Activated T-helper 1 cell treated with anti-CD3 and anti-CD28 coated beads, Interleukin-12 subunit alpha, Interleukin-12 subunit beta, Interleukin-2, Interleukin-4 antibody, amounts not matched to agents 30 ng/mL and 10 ng/mL and 1 ng/mL, durations not matched to agents 14 hours and 24 hours and 36 hours (primary cell): Measurements from ENCODE around the gene ANKRD13D. TPM values are rescaled to one million over a fixed set of nuclear protein-coding genes. Genes with fewer than 3 reads are reported as not detected.

ENCODE experiments used
- DNase-seq: peaks from one replicate; pipeline ENCODE4 v3.0.0; 2021; ENCODE audit warnings: low spot score
- H3K27ac Mint-ChIP-seq: one replicate; pipeline ENCODE4 v1.8.0; 2021; ENCODE audit warnings: mild to moderate bottlenecking, mixed read lengths
- H3K27me3 Mint-ChIP-seq: one replicate; pipeline ENCODE4 v1.8.0; 2022; ENCODE audit warnings: mild to moderate bottlenecking, moderate library complexity, mixed read lengths; ENCODE audit not compliant: insufficient read depth
- H3K36me3 Mint-ChIP-seq: one replicate; pipeline ENCODE4 v1.8.0; 2021; ENCODE audit warnings: low read depth, mixed read lengths
- H3K4me1 Mint-ChIP-seq: one replicate; pipeline ENCODE4 v1.8.0; 2021; ENCODE audit warnings: low read depth, mixed read lengths
- H3K4me3 Mint-ChIP-seq: one replicate; pipeline ENCODE4 v1.8.0; 2021; ENCODE audit warnings: mild to moderate bottlenecking, moderate library complexity, mixed read lengths
- H3K9me3 Mint-ChIP-seq: one replicate; pipeline ENCODE4 v1.8.0; 2021; ENCODE audit warnings: mixed read lengths
- intact Hi-C: fragments of 100-400 bp; cut with micrococcal nuclease; formaldehyde crosslinking; loops from one replicate; pipeline ENCODE4 v1.15.1; 2024
- total RNA-seq: library from RNA; stranded (reverse); gene quantifications from 2 replicates; pipeline ENCODE4 v1.2.3, GENCODE V29; 2022

Gene ANKRD13D
- total RNA-seq, 1 donor from 2014 or later = 129 TPM

DNA sequence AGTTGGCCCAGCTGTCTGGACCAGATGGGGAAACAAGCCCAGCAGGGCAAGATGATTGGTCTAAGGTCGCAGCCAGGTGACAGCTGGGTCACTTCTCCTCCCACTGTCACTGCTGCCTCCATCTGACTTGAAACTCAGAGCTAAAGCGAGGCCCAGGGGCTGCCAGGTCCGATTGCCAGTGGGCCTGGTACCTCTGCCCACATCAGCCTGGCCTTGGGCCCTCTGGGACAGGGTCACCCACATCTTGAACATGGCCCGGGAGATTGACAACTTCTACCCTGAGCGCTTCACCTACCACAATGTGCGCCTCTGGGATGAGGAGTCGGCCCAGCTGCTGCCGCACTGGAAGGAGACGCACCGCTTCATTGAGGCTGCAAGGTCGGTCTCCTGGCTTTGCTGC is 20.1 kb downstream of the ANKRD13D start:
- peaks cover 7% of the 10 kb centered on the region for H3K36me3 Mint-ChIP-seq
- peaks cover 31% of the 10 kb centered on the region for H3K4me1 Mint-ChIP-seq
- no peak overlapping the region for H3K4me3 Mint-ChIP-seq
- H3K27me3 Mint-ChIP-seq = no peaks in the 10 kb centered on the region
- DNase-seq = no peak
- H3K9me3 Mint-ChIP-seq = no peaks in the 10 kb centered on the region
- intact Hi-C loops = no loop called here
- H3K27ac Mint-ChIP-seq = no peak overlapping the region

- Mint-ChIP-seq H3K27me3 (no peaks in the 10 kb centered on the region), H3K9me3 (no peaks in the 10 kb centered on the region), H3K4me3 (no peak overlapping the region), H3K36me3 (peaks cover 7% of the 10 kb centered on the region), H3K27ac (no peak overlapping the region), H3K4me1 (peaks cover 31% of the 10 kb centered on the region)
- intact Hi-C loops = no loop called here
- no peak for DNase-seq
These were observed 20.6 kb downstream of the ANKRD13D start for GRCh38 chr11:67309661-67310061.

DNA sequence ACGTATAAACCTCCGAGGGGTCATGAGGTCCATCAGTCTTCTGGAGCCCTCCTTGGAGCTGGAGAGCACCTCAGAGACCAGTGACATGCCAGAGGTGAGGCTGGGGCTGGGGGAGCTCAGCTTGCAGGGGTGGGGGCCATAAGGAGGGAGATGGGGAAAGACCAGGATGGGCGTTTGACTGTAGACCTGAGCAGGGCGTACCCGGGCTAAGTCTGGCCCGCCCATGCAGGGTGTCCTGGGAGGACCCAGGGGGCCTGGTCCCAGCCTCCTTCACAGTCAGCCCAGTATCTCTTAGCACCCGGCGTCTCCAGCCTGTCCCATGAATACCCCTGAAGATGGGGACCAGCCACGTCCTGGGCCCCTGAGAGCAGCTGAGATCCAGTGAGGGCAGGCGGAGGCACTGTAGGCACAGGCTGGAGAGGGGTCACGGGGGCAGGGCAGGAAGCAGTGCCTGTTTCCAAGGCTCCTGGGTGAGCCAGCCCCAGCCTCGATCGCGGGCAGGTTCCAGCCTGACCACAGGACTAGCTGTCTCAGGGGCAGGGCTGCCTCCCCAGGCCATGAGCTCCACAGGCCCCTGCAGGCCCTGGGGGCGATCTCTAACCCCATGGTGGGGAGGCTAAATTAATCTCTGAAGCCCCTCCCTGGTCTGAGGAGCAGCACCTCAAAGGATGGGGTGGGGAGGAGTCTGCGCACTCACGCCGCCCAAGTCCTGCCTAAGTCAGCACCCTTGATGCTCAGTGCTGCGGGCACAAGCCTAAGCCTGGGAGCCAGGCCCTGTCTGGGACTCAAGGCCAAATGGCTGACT is 21.3 kb downstream of the ANKRD13D start:
- H3K4me3 Mint-ChIP-seq = no peak overlapping the region
- H3K27ac Mint-ChIP-seq = no peak overlapping the region
- no peaks in the 10 kb centered on the region for H3K9me3 Mint-ChIP-seq
- intact Hi-C loops = no loop called here
- peaks cover 7% of the 10 kb centered on the region for H3K36me3 Mint-ChIP-seq
- no peaks in the 10 kb centered on the region for H3K27me3 Mint-ChIP-seq
- H3K4me1 Mint-ChIP-seq = peaks cover 28% of the 10 kb centered on the region
- DNase-seq = no peak

GRCh38 chr11:67311051-67311555 is 22.0 kb downstream of the ANKRD13D start:
- Mint-ChIP-seq H3K27me3 (no peaks in the 10 kb centered on the region), H3K4me3 (no peak overlapping the region), H3K9me3 (no peaks in the 10 kb centered on the region), H3K27ac (no peak overlapping the region), H3K36me3 (peaks cover 7% of the 10 kb centered on the region), H3K4me1 (peaks cover 28% of the 10 kb centered on the region)
- intact Hi-C loops = no loop called here
- DNase-seq = no peak

GRCh38 chr11:67311556-67312082 is 22.5 kb downstream of the ANKRD13D start:
- Mint-ChIP-seq H3K9me3 (no peaks in the 10 kb centered on the region), H3K4me1 (peaks cover 28% of the 10 kb centered on the region), H3K27me3 (no peaks in the 10 kb centered on the region), H3K36me3 (peaks cover 7% of the 10 kb centered on the region), H3K27ac (peak overlapping the region; percentile 52), H3K4me3 (no peak overlapping the region)
- no peak for DNase-seq
- intact Hi-C loops = no loop called here

- peaks cover 7% of the 10 kb centered on the region for H3K36me3 Mint-ChIP-seq
- DNase-seq = no peak
- no peaks in the 10 kb centered on the region for H3K9me3 Mint-ChIP-seq
- H3K4me3 Mint-ChIP-seq = no peak overlapping the region
- H3K4me1 Mint-ChIP-seq = peaks cover 30% of the 10 kb centered on the region
- H3K27ac Mint-ChIP-seq = peak overlapping the region; percentile 93
- intact Hi-C loops = no loop called here
- no peaks in the 10 kb centered on the region for H3K27me3 Mint-ChIP-seq
These were observed 23.3 kb downstream of the ANKRD13D start for GRCh38 chr11:67312187-67313021.

GRCh38 chr11:67313125-67313890 is 24.2 kb downstream of the ANKRD13D start:
- DNase-seq = no peak
- Mint-ChIP-seq H3K9me3 (no peaks in the 10 kb centered on the region), H3K27me3 (peaks cover 1% of the 10 kb centered on the region), H3K36me3 (peaks cover 7% of the 10 kb centered on the region), H3K4me1 (peaks cover 36% of the 10 kb centered on the region), H3K4me3 (no peak overlapping the region), H3K27ac (peak overlapping the region; percentile 71)
- intact Hi-C loops = no loop called here

DNA sequence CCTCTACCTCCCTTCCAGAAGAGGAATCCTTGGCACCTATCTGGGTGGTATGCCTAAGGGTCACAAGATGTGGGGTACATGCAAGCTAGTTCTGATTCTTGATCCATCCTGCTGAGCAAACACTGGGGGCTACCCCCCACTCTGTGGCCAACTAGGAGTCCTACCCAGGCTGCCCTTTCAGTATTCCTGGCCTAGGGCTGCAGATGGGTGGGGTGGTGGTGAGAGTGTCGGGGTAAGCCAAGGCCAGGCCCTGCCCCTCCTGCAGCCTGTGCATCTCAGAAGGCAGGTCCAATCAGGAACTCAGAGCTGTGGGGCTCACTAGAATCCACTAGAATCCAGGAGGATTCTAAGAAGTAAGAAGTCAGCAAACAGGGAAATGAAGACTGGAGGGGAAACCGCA is 25.1 kb downstream of the ANKRD13D start:
- H3K27ac Mint-ChIP-seq = peak overlapping the region; percentile 40

DNA sequence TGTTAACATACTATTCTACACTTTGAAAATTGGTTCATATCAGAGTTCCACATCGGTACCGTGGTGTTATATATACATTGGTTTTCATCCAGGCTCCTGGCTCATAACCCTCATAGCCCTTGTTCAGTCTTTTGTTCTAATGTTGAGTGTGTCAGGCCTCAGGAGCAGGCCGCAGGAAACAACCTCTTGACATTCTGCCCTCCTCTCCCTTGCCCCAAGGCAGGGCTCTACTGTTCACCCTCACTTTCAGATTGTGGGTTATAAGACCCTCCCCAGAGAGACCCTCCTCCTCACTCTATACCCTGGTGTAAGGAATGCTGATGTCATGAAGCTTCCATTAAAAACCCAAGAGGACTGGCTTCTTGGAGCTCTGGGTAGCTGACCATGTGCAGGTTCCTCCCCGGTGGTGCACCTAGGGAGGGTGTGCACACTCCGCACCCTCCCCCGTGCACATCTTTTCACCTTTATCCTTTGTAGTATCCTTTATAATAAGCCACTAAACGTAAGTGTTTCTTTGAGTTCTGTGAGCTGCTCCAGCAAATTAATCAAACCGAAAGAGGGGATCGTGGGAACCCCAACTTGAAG is 26.3 kb downstream of the ANKRD13D start:
- peak overlapping the region; percentile 77 for H3K4me3 Mint-ChIP-seq
- intact Hi-C loops = no loop called here
- peaks cover 41% of the 10 kb centered on the region for H3K4me1 Mint-ChIP-seq
- peaks cover 4% of the 10 kb centered on the region for H3K36me3 Mint-ChIP-seq
- H3K9me3 Mint-ChIP-seq = no peaks in the 10 kb centered on the region
- DNase-seq = no peak
- H3K27ac Mint-ChIP-seq = no peak overlapping the region
- peaks cover 4% of the 10 kb centered on the region for H3K27me3 Mint-ChIP-seq

More for the DNA sequence above, 25.1 kb downstream of the ANKRD13D start:
- Mint-ChIP-seq H3K4me3 (peak overlapping the region; percentile 15), H3K36me3 (peaks cover 7% of the 10 kb centered on the region), H3K4me1 (peaks cover 41% of the 10 kb centered on the region), H3K9me3 (no peaks in the 10 kb centered on the region), H3K27me3 (peaks cover 4% of the 10 kb centered on the region)
- no peak for DNase-seq
- intact Hi-C loops = no loop called here

DNA sequence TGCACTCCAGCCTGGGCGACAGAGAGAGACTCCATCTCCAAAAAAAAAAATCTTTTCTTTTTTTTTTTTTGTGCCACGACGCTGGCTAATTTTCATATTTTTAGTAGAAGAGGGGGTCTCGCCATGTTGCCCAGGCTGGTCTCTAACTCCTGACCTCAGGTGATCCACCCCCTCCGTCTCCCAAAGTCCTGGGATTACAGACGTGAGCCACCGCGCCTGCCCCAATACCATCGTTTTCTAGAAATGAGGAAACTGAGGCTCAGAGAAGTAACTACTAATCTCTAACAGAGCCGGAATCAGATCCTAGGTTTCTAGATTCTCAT is 27.7 kb downstream of the ANKRD13D start:
- H3K4me3 Mint-ChIP-seq = peak overlapping the region; percentile 94
- peak overlapping the region; percentile 100 for H3K27ac Mint-ChIP-seq
- intact Hi-C loops = loop anchor here (1.0 to 2.0 kb wide), 11 partner anchors 14 to 236 kb away; partner anchors contain the start of genes AIP, POLD4 and SSH3
- DNase-seq = no peak
- peaks cover 4% of the 10 kb centered on the region for H3K27me3 Mint-ChIP-seq
- peaks cover 43% of the 10 kb centered on the region for H3K4me1 Mint-ChIP-seq
- peaks cover 4% of the 10 kb centered on the region for H3K36me3 Mint-ChIP-seq
- no peaks in the 10 kb centered on the region for H3K9me3 Mint-ChIP-seq

GRCh38 chr11:67317205-67317887 is 28.2 kb downstream of the ANKRD13D start:
- Mint-ChIP-seq H3K36me3 (peaks cover 3% of the 10 kb centered on the region), H3K27me3 (peaks cover 4% of the 10 kb centered on the region), H3K27ac (peak overlapping the region; percentile 100), H3K4me3 (peak overlapping the region; percentile 94), H3K9me3 (no peaks in the 10 kb centered on the region), H3K4me1 (peaks cover 39% of the 10 kb centered on the region)
- DNase-seq = peak; percentile 98
- intact Hi-C loops = loop anchor here (1.0 to 2.0 kb wide), 11 partner anchors 15 to 236 kb away; partner anchors contain the start of genes AIP, POLD4 and SSH3
